Measurements from ENCODE around the gene COL12A1.

- TF ChIP-seq POLR2AphosphoS5 (IDR thresholded peaks at IDR 0.05; ENCODE audit: low read depth, low read length) (no peak), REST (IDR thresholded peaks at IDR 0.05; ENCODE audit: insufficient read depth in 1 of 2, low read depth in 2 of 2, low read length in 1 of 2) (no peak), TCF7L2 (IDR thresholded peaks at IDR 0.05; ENCODE audit: low read depth, low read length) (no peak)
- TF ChIP-seq, protein P1, sequence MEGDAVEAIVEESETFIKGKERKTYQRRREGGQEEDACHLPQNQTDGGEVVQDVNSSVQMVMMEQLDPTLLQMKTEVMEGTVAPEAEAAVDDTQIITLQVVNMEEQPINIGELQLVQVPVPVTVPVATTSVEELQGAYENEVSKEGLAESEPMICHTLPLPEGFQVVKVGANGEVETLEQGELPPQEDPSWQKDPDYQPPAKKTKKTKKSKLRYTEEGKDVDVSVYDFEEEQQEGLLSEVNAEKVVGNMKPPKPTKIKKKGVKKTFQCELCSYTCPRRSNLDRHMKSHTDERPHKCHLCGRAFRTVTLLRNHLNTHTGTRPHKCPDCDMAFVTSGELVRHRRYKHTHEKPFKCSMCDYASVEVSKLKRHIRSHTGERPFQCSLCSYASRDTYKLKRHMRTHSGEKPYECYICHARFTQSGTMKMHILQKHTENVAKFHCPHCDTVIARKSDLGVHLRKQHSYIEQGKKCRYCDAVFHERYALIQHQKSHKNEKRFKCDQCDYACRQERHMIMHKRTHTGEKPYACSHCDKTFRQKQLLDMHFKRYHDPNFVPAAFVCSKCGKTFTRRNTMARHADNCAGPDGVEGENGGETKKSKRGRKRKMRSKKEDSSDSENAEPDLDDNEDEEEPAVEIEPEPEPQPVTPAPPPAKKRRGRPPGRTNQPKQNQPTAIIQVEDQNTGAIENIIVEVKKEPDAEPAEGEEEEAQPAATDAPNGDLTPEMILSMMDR (IDR thresholded peaks at IDR 0.05): peak; percentile 81
These were observed 5.3 kb upstream of the COL12A1 start for GRCh38 chr6:75210885-75211739.

Data from Panc1 (cell line).